Body of pancreas (tissue), 4 donors: Measurements from ENCODE around the gene CARD14. TPM values are rescaled to one million over a fixed set of nuclear protein-coding genes. Genes with fewer than 3 reads are reported as not detected.

Experiments
- ATAC-seq: fragments of 150-250 bp; one replicate; pipeline ENCODE4 v1.9.1; 2016
- DNase-seq, 4 donors: peaks; one replicate each; pipeline ENCODE4 v3.0.0-alpha.2; 2019
- H3K27ac ChIP-seq, 4 donors: fragments of 200-600 bp; sonication (generic); 1 replicate in 3 of 4; 2 replicates in 1 of 4; pipeline versions ENCODE4 v1.5.1 to v1.6.1; 2016 to 2019; ENCODE audit warnings: mild to moderate bottlenecking in 1 of 4, mixed read lengths in 1 of 4, moderate library complexity in 1 of 4
- H3K27me3 ChIP-seq, 2 donors: fragments of 200-600 bp; sonication (generic); one replicate each; pipeline ENCODE4 v1.6.0; 2016; ENCODE audit warnings: mild to moderate bottlenecking in 1 of 2
- H3K36me3 ChIP-seq, 2 donors: fragments of 200-600 bp; sonication (generic); replicated peaks in 1 of 2; 2 replicates each; pipeline ENCODE4 v1.5.1; 2016; ENCODE audit warnings: low read depth in 2 of 2; ENCODE audit not compliant: insufficient read depth in 1 of 2
- H3K4me1 ChIP-seq: fragments of 200-600 bp; sonication (generic); one replicate; pipeline ENCODE4 v1.6.0; 2016
- H3K4me3 ChIP-seq, 2 donors: fragments of 200-600 bp; sonication (generic); 1 replicate in 1 of 2; 2 replicates in 1 of 2; pipeline ENCODE4 v1.5.1; 2016 to 2019
- H3K9me3 ChIP-seq, 3 donors: fragments of 200-600 bp; sonication (generic); 1 replicate in 2 of 3; 2 replicates in 1 of 3; pipeline ENCODE4 v1.5.1; 2016
- CTCF ChIP-seq, 7 experiments: fragments of 450-650 bp in 4 of 7; fragments of 200-600 bp in 3 of 7; sonication (generic) in 3 of 7; IDR thresholded peaks; one replicate each; pipeline ENCODE4 v1.5.1; 2016 to 2019; ENCODE audit warnings: antibody characterized with exemption in 7 of 7
- POLR2A ChIP-seq, 3 donors: fragments of 450-650 bp; IDR thresholded peaks; one replicate each; pipeline ENCODE4 v1.6.1; 2016; ENCODE audit warnings: antibody characterized with exemption in 3 of 3, mild to moderate bottlenecking in 2 of 3
- WGBS, 2 donors: methylation state at CpG; one replicate each; pipeline ENCODE4 v1.1.5; 2017; 5-methylcytosine and 5-hydroxymethylcytosine counted together
- intact Hi-C: fragments of 100-400 bp; cut with DNase I; formaldehyde crosslinking; loops from one replicate; pipeline ENCODE4 v1.15.1; 2023
- total RNA-seq, 2 donors: library from RNA; depleted of rRNA; stranded (reverse); fragments of >200 nt; gene quantifications; one replicate each; pipeline ENCODE4 v1.1.0, GENCODE V29; 2016

The CARD14 gene
- total RNA-seq, 2 donors from 2014 or later, result not detected

- DNase-seq (peak in 3 of 4 donors; percentile 43 to 58 (median 51)), ATAC-seq (peak; percentile 61)
- intact Hi-C loops, result no loop called here
- Histone ChIP-seq H3K4me1 (peaks cover 13% of the 10 kb centered on the region), H3K36me3 (no peaks in the 10 kb centered on the region), H3K27ac (peak overlapping the region; percentile 47 to 67 (median 55)), H3K4me3 (no peak overlapping the region), H3K9me3 (no peaks in the 10 kb centered on the region), H3K27me3 (no peaks in the 10 kb centered on the region)
- 49 to 68% methylated on average over 14 to 15 of the region's 15 CpGs for WGBS, 2 donors
- TF ChIP-seq CTCF (IDR thresholded peaks at IDR 0.05), result peak in 5 of 7 experiments; percentile 25 to 51 (median 45)
- TF ChIP-seq POLR2A (IDR thresholded peaks at IDR 0.05), result no peak
Measured at GRCh38 chr17:80124351-80124981, 45.4 kb upstream of the CARD14 start.

- Histone ChIP-seq H3K27me3 (no peaks in the 10 kb centered on the region), H3K4me1 (peaks cover 19% of the 10 kb centered on the region), H3K36me3 (no peaks in the 10 kb centered on the region), H3K9me3 (no peaks in the 10 kb centered on the region), H3K4me3 (no peak overlapping the region), H3K27ac (peak overlapping the region in 2 of 4 donors; percentile 19 to 49)
- TF ChIP-seq POLR2A (IDR thresholded peaks at IDR 0.05), result no peak
- TF ChIP-seq CTCF (IDR thresholded peaks at IDR 0.05), result no peak
- peak; percentile 35 for ATAC-seq
- WGBS, 2 donors, result 70 to 71% methylated on average over 14 of the region's 14 CpGs
- intact Hi-C loops, result no loop called here
- DNase-seq, result peak in 3 of 4 donors; percentile 24 to 51 (median 36)
Measured at GRCh38 chr17:80125656-80126448, 44.0 kb upstream of the CARD14 start.

GRCh38 chr17:80126449-80126715 lies 43.4 kb upstream of the CARD14 start:
- Histone ChIP-seq H3K27ac (peak overlapping the region in 1 of 4 donors; percentile 19), H3K4me1 (peaks cover 24% of the 10 kb centered on the region), H3K27me3 (no peaks in the 10 kb centered on the region), H3K4me3 (no peak overlapping the region), H3K9me3 (no peaks in the 10 kb centered on the region), H3K36me3 (no peaks in the 10 kb centered on the region)
- ATAC-seq (no peak), DNase-seq (no peak)
- intact Hi-C loops, result no loop called here
- no peak for TF ChIP-seq CTCF (IDR thresholded peaks at IDR 0.05)
- TF ChIP-seq POLR2A (IDR thresholded peaks at IDR 0.05), result no peak
- 73 to 81% methylated on average over 3 of the region's 3 CpGs for WGBS, 2 donors

GRCh38 chr17:80129006-80129565 lies 40.7 kb upstream of the CARD14 start:
- Histone ChIP-seq H3K36me3 (peaks cover 0 to 6% of the 10 kb centered on the region in 2 donors), H3K4me1 (peaks cover 23% of the 10 kb centered on the region), H3K4me3 (no peak overlapping the region), H3K27me3 (no peaks in the 10 kb centered on the region), H3K9me3 (no peaks in the 10 kb centered on the region), H3K27ac (no peak overlapping the region)
- WGBS, 2 donors, result 47% methylated on average over 4 of the region's 4 CpGs
- DNase-seq (no peak), ATAC-seq (no peak)
- intact Hi-C loops, result no loop called here
- TF ChIP-seq POLR2A (IDR thresholded peaks at IDR 0.05) (no peak), CTCF (IDR thresholded peaks at IDR 0.05) (no peak)
